Calu3 (cell line): Measurements from ENCODE around the gene DLST. TPM values are rescaled to one million over a fixed set of nuclear protein-coding genes. Genes with fewer than 3 reads are reported as not detected.

Experiments
- BruUV-seq: library from RNA; stranded (reverse); fragments of 400-500 nt; replicated peaks from 2 replicates; lab custom pipeline; 2021; lab: Mats Ljungman, UMichigan
- CTCF ChIA-PET: fragments of 300-600 bp; sonication (Branson Sonifier 250); formaldehyde crosslinking; loops from one replicate; lab custom pipeline; 2022; ENCODE audit warnings: antibody characterized with exemption; lab: Charles Lee
- DNase-seq: peaks from one replicate; pipeline ENCODE4 v3.0.0; 2022
- H3K27ac Mint-ChIP-seq: one replicate; pipeline ENCODE4 v1.8.0; 2022; ENCODE audit warnings: mixed read lengths; ENCODE audit not compliant: unreplicated experiment
- H3K27me3 Mint-ChIP-seq: one replicate; pipeline ENCODE4 v1.8.0; 2022; ENCODE audit warnings: mixed read lengths; ENCODE audit not compliant: unreplicated experiment
- H3K36me3 Mint-ChIP-seq: one replicate; pipeline ENCODE4 v1.8.0; 2022; ENCODE audit warnings: mild to moderate bottlenecking, moderate library complexity, mixed read lengths; ENCODE audit not compliant: insufficient read depth, unreplicated experiment
- H3K4me1 Mint-ChIP-seq: one replicate; pipeline ENCODE4 v1.8.0; 2022; ENCODE audit warnings: mild to moderate bottlenecking, low read depth, mixed read lengths; ENCODE audit not compliant: unreplicated experiment
- H3K4me3 Mint-ChIP-seq: one replicate; pipeline ENCODE4 v1.8.0; 2022; ENCODE audit warnings: mild to moderate bottlenecking, low read depth, moderate library complexity, mixed read lengths; ENCODE audit not compliant: unreplicated experiment
- H3K9me3 Mint-ChIP-seq: one replicate; pipeline ENCODE4 v1.8.0; 2022; ENCODE audit warnings: low read depth, mixed read lengths; ENCODE audit not compliant: unreplicated experiment
- CTCF ChIP-seq: fragments of 200-600 bp; IDR thresholded peaks from one replicate; pipeline ENCODE4 v1.8.0; 2022; ENCODE audit warnings: antibody characterized with exemption; ENCODE audit not compliant: unreplicated experiment
- intact Hi-C: fragments of 100-400 bp; cut with micrococcal nuclease; formaldehyde crosslinking; loops from one replicate; pipeline ENCODE4 v1.10.0; 2022; ENCODE audit not compliant: unreplicated experiment
- total RNA-seq: library from RNA; stranded (reverse); gene quantifications from 2 replicates; pipeline ENCODE4 v1.2.3, GENCODE V29; 2022

The DLST gene
- total RNA-seq, 1 experiment from 2014 or later = 84.2 TPM

- no TSS peak for BruUV-seq
- no peaks in the 10 kb centered on the region for H3K27me3 Mint-ChIP-seq
- no peak overlapping the region for H3K27ac Mint-ChIP-seq
These were observed 23.2 kb downstream of the DLST start for GRCh38 chr14:74904635-74905503.

GRCh38 chr14:74905595-74906142 lies 24.0 kb downstream of the DLST start:
- Mint-ChIP-seq H3K4me3 (no peak overlapping the region), H3K27me3 (no peaks in the 10 kb centered on the region), H3K4me1 (no peaks in the 10 kb centered on the region), H3K27ac (no peak overlapping the region), H3K9me3 (no peaks in the 10 kb centered on the region), H3K36me3 (peaks cover 25% of the 10 kb centered on the region)
- peak; percentile 90 for TF ChIP-seq CTCF
- no TSS peak for BruUV-seq
- peak; percentile 78 for DNase-seq
- CTCF ChIA-PET = interaction anchor here (0.6 to 2.0 kb wide), 6 partner anchors 12 to 157 kb away, joined by 3 to 29 read pairs (median 5); partner anchors contain the start of gene RPS6KL1
- intact Hi-C loops = loop anchor here (1.0 kb wide), 1 partner anchor 44 kb away; no protein-coding TSS in a partner anchor

More at GRCh38 chr14:74904635-74905503, 23.2 kb downstream of the DLST start:
- H3K9me3 Mint-ChIP-seq = no peaks in the 10 kb centered on the region
- no peaks in the 10 kb centered on the region for H3K4me1 Mint-ChIP-seq
- no peak overlapping the region for H3K4me3 Mint-ChIP-seq
- intact Hi-C loops = no loop called here
- peaks cover 25% of the 10 kb centered on the region for H3K36me3 Mint-ChIP-seq
- no peak for TF ChIP-seq CTCF
- no peak for DNase-seq
- CTCF ChIA-PET = interaction anchor here (1.1 to 2.0 kb wide), 4 partner anchors 11 to 45 kb away, joined by 3 to 29 read pairs (median 4); partner anchors contain the start of gene RPS6KL1

- DNase-seq = no peak
- Mint-ChIP-seq H3K27ac (no peak overlapping the region), H3K36me3 (peaks cover 25% of the 10 kb centered on the region), H3K4me1 (peaks cover 10% of the 10 kb centered on the region), H3K27me3 (no peaks in the 10 kb centered on the region), H3K4me3 (no peak overlapping the region), H3K9me3 (no peaks in the 10 kb centered on the region)
- no peak for TF ChIP-seq CTCF
- BruUV-seq = no TSS peak
- CTCF ChIA-PET = interaction anchor here (1.2 kb wide), 1 partner anchor 46 kb away, joined by 3 read pairs; no protein-coding TSS in a partner anchor
- intact Hi-C loops = loop anchor here (1.0 kb wide), 1 partner anchor 46 kb away; no protein-coding TSS in a partner anchor
These were observed 25.3 kb downstream of the DLST start for GRCh38 chr14:74906925-74907521.

GRCh38 chr14:74907744-74908143 lies 26.0 kb downstream of the DLST start:
- H3K4me1 Mint-ChIP-seq = peaks cover 14% of the 10 kb centered on the region
- CTCF ChIA-PET = no interaction called here
- BruUV-seq = no TSS peak
- H3K36me3 Mint-ChIP-seq = peaks cover 25% of the 10 kb centered on the region
- intact Hi-C loops = no loop called here
- no peaks in the 10 kb centered on the region for H3K9me3 Mint-ChIP-seq
- DNase-seq = no peak
- no peak overlapping the region for H3K27ac Mint-ChIP-seq
- TF ChIP-seq CTCF = no peak
- H3K4me3 Mint-ChIP-seq = no peak overlapping the region
- H3K27me3 Mint-ChIP-seq = no peaks in the 10 kb centered on the region
